HCT116 (cell line): ENCODE results near the gene TAGLN. TPM values are rescaled to one million over a fixed set of nuclear protein-coding genes. Genes with fewer than 3 reads are reported as not detected.

Experiments
- ATAC-seq: fragments of 200-7000 bp; cut with Tn5 transposase; 2 replicates; pipeline ENCODE4 v1.9.1; 2020; ENCODE audit warnings: mild to moderate bottlenecking, moderate library complexity
- BruUV-seq: library from RNA; stranded (reverse); fragments of 400-500 nt; replicated peaks from 2 replicates; lab custom pipeline; 2021; lab: Mats Ljungman, UMichigan
- CTCF ChIA-PET: fragments of 300-600 bp; sonication (Branson Sonifier 250); formaldehyde crosslinking; loops from one replicate; lab custom pipeline; 2021; ENCODE audit warnings: antibody characterized with exemption; lab: Charles Lee
- POLR2A ChIA-PET: fragments of 300-600, 350-600 bp; sonication (Branson Sonifier 250); formaldehyde crosslinking; loops from one replicate; lab custom pipeline; 2021; ENCODE audit warnings: antibody characterized with exemption; lab: Charles Lee
- RAD21 ChIA-PET, 2 experiments: fragments of 300-600 bp; sonication (Branson Sonifier 250); formaldehyde crosslinking; loops; one replicate each; lab custom pipeline; 2023; ENCODE audit warnings: low total read pairs in 2 of 2; ENCODE audit not compliant: uncharacterized antibody in 2 of 2, unreplicated experiment in 2 of 2, low non-redundant PET in 1 of 2; lab: Charles Lee
- DNase-seq: peaks from one replicate; pipeline ENCODE4 v3.0.0-alpha.2; 2010; ENCODE audit warnings: low read depth, low spot score
- H2AFZ ChIP-seq: fragments of 200-600 bp; shearing (Covaris generic), sonication (generic); 2 replicates; pipeline ENCODE4 v1.6.1; 2017; ENCODE audit warnings: low read depth, mixed run types, mixed read lengths, antibody characterized with exemption, low read length; ENCODE audit not compliant: poor library complexity, severe bottlenecking
- H3K27ac ChIP-seq: 2 replicates; pipeline ENCODE4 v1.5.1; 2012; ENCODE audit warnings: low read depth, low read length
- H3K27me3 ChIP-seq: fragments of 200-600 bp; sonication (generic); 2 replicates; pipeline ENCODE4 v1.6.1; 2016; ENCODE audit warnings: mixed run types, low read length, mixed read lengths; ENCODE audit not compliant: insufficient read depth
- H3K36me3 ChIP-seq, 2 experiments: fragments of 200-500 bp in 1 of 2; fragments of 200-600 bp in 1 of 2; sonication (Bioruptor generic) in 1 of 2; sonication (generic) in 1 of 2; 2 replicates each; pipeline versions ENCODE4 v1.5.1 to v1.6.1; 2014 to 2016; ENCODE audit warnings: low read length in 2 of 2, inconsistent platforms in 1 of 2, mixed read lengths in 1 of 2, mixed run types in 1 of 2; ENCODE audit not compliant: insufficient read depth in 2 of 2, control insufficient read depth in 1 of 2
- H3K4me1 ChIP-seq, 2 experiments: fragments of 200-600 bp in 1 of 2; sonication (generic) in 1 of 2; 2 replicates each; pipeline versions ENCODE4 v1.5.1 to v1.6.1; 2012 to 2017; ENCODE audit warnings: low read length in 2 of 2, inconsistent platforms in 1 of 2, mild to moderate bottlenecking in 1 of 2, mixed read lengths in 1 of 2, mixed run types in 1 of 2, moderate library complexity in 1 of 2; ENCODE audit not compliant: insufficient read depth in 2 of 2, control insufficient read depth in 1 of 2
- H3K4me2 ChIP-seq: fragments of 200-600 bp; sonication (generic); 2 replicates; pipeline ENCODE4 v1.6.1; 2017; ENCODE audit warnings: mixed run types, low read length, mixed read lengths
- H3K4me3 ChIP-seq, 2 experiments: fragments of 200-600 bp in 1 of 2; sonication (generic) in 1 of 2; replicated peaks in 1 of 2; 2 replicates each; pipeline ENCODE4 v1.5.1; 2011 to 2016; ENCODE audit warnings: low read length in 2 of 2, control low read depth in 1 of 2, low read depth in 1 of 2, mild to moderate bottlenecking in 1 of 2, mixed read lengths in 1 of 2, mixed run types in 1 of 2
- H3K79me2 ChIP-seq: fragments of 200-600 bp; sonication (generic); 2 replicates; pipeline ENCODE4 v1.6.1; 2017; ENCODE audit warnings: mild to moderate bottlenecking, mixed run types, low read length, moderate library complexity, mixed read lengths; ENCODE audit not compliant: insufficient read depth
- H3K9ac ChIP-seq: fragments of 200-600 bp; sonication (generic); 2 replicates; pipeline ENCODE4 v1.6.1; 2016; ENCODE audit warnings: low read length, mixed read lengths
- H3K9me2 ChIP-seq: fragments of 200-600 bp; sonication (generic), shearing (Covaris generic); 2 replicates; pipeline ENCODE4 v1.6.1; 2017; ENCODE audit warnings: mixed run types, mild to moderate bottlenecking, moderate library complexity; ENCODE audit not compliant: insufficient read depth
- H3K9me3 ChIP-seq, 2 experiments: fragments of 200-500 bp in 1 of 2; fragments of 200-600 bp in 1 of 2; sonication (Bioruptor generic) in 1 of 2; sonication (generic) in 1 of 2; 2 replicates each; pipeline ENCODE4 v1.6.1; 2014 to 2017; ENCODE audit warnings: low read length in 2 of 2, mixed read lengths in 2 of 2, inconsistent platforms in 1 of 2, low read depth in 1 of 2, mild to moderate bottlenecking in 1 of 2, mixed run types in 1 of 2, moderate library complexity in 1 of 2; ENCODE audit not compliant: control insufficient read depth in 1 of 2, insufficient read depth in 1 of 2
- H4K20me1 ChIP-seq: fragments of 200-600 bp; sonication (generic), shearing (Covaris generic); 2 replicates; pipeline ENCODE4 v1.6.1; 2017; ENCODE audit warnings: mixed run types, mild to moderate bottlenecking, moderate library complexity; ENCODE audit not compliant: insufficient read depth
- CBX3 ChIP-seq: IDR thresholded peaks from 2 replicates; pipeline ENCODE4 v1.6.1; 2012; ENCODE audit warnings: low read depth
- CEBPB ChIP-seq: IDR thresholded peaks from 2 replicates; pipeline ENCODE4 v1.6.1; 2012; ENCODE audit warnings: low read depth
- EGR1 ChIP-seq: IDR thresholded peaks from 2 replicates; pipeline ENCODE4 v1.6.1; 2012; ENCODE audit warnings: low read depth
- EZH2 ChIP-seq: fragments of 200-600 bp; sonication (generic); IDR thresholded peaks from 2 replicates; pipeline ENCODE4 v1.6.1; 2017; ENCODE audit warnings: antibody characterized with exemption, mixed run types
- EZH2phosphoT487 ChIP-seq: fragments of 200-600 bp; IDR thresholded peaks from 2 replicates; pipeline ENCODE4 v1.6.1; 2018; ENCODE audit warnings: antibody characterized with exemption, borderline replicate concordance
- FOSL1 ChIP-seq: IDR thresholded peaks from 2 replicates; pipeline ENCODE4 v1.6.1; 2012; ENCODE audit warnings: low read depth
- JUND ChIP-seq: IDR thresholded peaks from 2 replicates; pipeline ENCODE4 v1.6.1; 2012
- POLR2A ChIP-seq: IDR thresholded peaks from 2 replicates; pipeline ENCODE4 v1.7.0; 2011; ENCODE audit warnings: borderline replicate concordance; ENCODE audit not compliant: insufficient read depth, insufficient read length; ENCODE audit errors: extremely low read depth
- POLR2AphosphoS5 ChIP-seq: IDR thresholded peaks from 2 replicates; pipeline ENCODE4 v1.6.1; 2011; ENCODE audit warnings: mild to moderate bottlenecking, low read depth, low read length, moderate library complexity
- RAD21 ChIP-seq: IDR thresholded peaks from 2 replicates; pipeline ENCODE4 v1.6.1; 2012; ENCODE audit warnings: low read depth, mild to moderate bottlenecking
- SIN3A ChIP-seq: IDR thresholded peaks from 2 replicates; pipeline ENCODE4 v1.6.1; 2012; ENCODE audit warnings: low read depth
- TCF7L2 ChIP-seq: IDR thresholded peaks from 2 replicates; pipeline ENCODE4 v1.7.0; 2011; ENCODE audit warnings: borderline replicate concordance, inconsistent platforms; ENCODE audit not compliant: insufficient read depth, insufficient read length; ENCODE audit errors: extremely low read depth
- YY1 ChIP-seq: IDR thresholded peaks from 2 replicates; pipeline ENCODE4 v1.6.1; 2011; ENCODE audit warnings: low read length, low read depth, moderate library complexity, mild to moderate bottlenecking; ENCODE audit not compliant: insufficient replicate concordance; ENCODE audit errors: extremely low read depth
- ZFX ChIP-seq: fragments of 450-650 bp; IDR thresholded peaks from 2 replicates; pipeline ENCODE4 v1.6.1; 2017
- ZNF274 ChIP-seq: fragments of 200-500 bp; sonication (Bioruptor generic); IDR thresholded peaks from 2 replicates; pipeline ENCODE4 v1.6.1; 2014; ENCODE audit warnings: mild to moderate bottlenecking, low read depth, low read length, inconsistent platforms
- intact Hi-C: fragments of 100-400 bp; cut with micrococcal nuclease; formaldehyde crosslinking; loops from 2 replicates; pipeline ENCODE4 v1.10.0; 2022
- total RNA-seq: library from RNA; stranded (reverse); gene quantifications from one replicate; pipeline ENCODE4 v1.2.1, GENCODE V29; 2021; ENCODE audit not compliant: unreplicated experiment
- TF ChIP-seq, protein P1 (sequence below): IDR thresholded peaks from 2 replicates; pipeline ENCODE4 v1.6.1; 2011; ENCODE audit warnings: mild to moderate bottlenecking, low read length, moderate library complexity; ENCODE audit not compliant: insufficient replicate concordance; ENCODE audit errors: extremely low read depth
- TF ChIP-seq, protein P2 (sequence below): IDR thresholded peaks from 2 replicates; pipeline ENCODE4 v1.6.1; 2012
- TF ChIP-seq, protein P3 (sequence below), 3 experiments: fragments of 200-600 bp in 1 of 3; sonication (generic) in 1 of 3; IDR thresholded peaks in 2 of 3; conservative IDR thresholded peaks in 1 of 3; 2 replicates each; pipeline ENCODE4 v1.5.1; 2012 to 2017; ENCODE audit warnings: low read depth in 2 of 3, low read length in 2 of 3, antibody characterized with exemption in 1 of 3, borderline replicate concordance in 1 of 3, control low read depth in 1 of 3, mild to moderate bottlenecking in 1 of 3, mixed read lengths in 1 of 3, mixed run types in 1 of 3, moderate library complexity in 1 of 3; ENCODE audit not compliant: insufficient read depth in 1 of 3
- TF ChIP-seq, protein P4 (sequence below): IDR thresholded peaks from 2 replicates; pipeline ENCODE4 v1.6.1; 2012

TAGLN gene
- total RNA-seq, 1 experiment from 2014 or later: 10.0 TPM

DNA sequence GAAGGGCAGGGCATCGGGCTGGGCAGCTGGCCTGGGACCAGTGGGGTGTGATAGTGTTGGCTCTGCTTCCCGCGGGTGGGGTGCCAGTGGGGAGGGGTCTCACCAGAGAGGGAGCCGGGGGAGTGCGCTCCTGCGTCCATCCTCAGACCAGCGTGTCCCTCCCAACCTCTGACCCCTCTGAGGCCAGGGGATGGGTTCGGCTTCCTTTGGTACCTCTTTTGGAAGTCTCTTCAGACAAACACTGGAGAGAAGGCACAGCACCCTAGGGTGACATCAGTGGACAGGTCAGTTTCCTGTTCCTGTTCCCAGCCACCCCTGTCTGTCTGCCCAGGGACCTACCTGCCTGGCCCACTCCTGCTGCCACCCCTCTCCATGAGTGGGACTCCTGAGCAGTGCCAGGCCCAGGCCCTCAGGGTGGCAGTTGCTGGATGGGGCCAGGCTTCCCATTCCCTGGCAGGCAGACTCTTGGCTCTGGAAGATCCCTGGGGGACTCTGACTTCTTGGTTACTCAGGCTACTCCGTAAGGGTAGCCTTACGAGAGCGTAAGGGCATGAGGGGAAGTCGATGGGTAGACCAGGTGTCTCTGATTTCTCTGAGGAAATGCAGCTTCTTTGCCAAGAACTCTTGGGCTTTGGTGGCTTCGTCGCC lies 2.6 kb downstream of the TAGLN start:
- RAD21 ChIA-PET: no interaction called here
- Histone ChIP-seq H3K9me2 (no peaks in the 10 kb centered on the region), H3K36me3 (peaks cover 0 to 7% of the 10 kb centered on the region in 2 experiments; a peak in 1 of 4 replicates), H3K27ac (no peak overlapping the region), H3K9me3 (no peaks in the 10 kb centered on the region), H3K79me2 (no peaks in the 10 kb centered on the region), H4K20me1 (no peaks in the 10 kb centered on the region), H3K4me2 (no peak overlapping the region), H3K9ac (no peak overlapping the region), H3K27me3 (no peaks in the 10 kb centered on the region), H3K4me1 (peaks cover 13 to 28% of the 10 kb centered on the region in 2 experiments), H3K4me3 (no peak overlapping the region), H2AFZ (no peak overlapping the region)
- POLR2A ChIA-PET: no interaction called here
- TF ChIP-seq, protein P1, sequence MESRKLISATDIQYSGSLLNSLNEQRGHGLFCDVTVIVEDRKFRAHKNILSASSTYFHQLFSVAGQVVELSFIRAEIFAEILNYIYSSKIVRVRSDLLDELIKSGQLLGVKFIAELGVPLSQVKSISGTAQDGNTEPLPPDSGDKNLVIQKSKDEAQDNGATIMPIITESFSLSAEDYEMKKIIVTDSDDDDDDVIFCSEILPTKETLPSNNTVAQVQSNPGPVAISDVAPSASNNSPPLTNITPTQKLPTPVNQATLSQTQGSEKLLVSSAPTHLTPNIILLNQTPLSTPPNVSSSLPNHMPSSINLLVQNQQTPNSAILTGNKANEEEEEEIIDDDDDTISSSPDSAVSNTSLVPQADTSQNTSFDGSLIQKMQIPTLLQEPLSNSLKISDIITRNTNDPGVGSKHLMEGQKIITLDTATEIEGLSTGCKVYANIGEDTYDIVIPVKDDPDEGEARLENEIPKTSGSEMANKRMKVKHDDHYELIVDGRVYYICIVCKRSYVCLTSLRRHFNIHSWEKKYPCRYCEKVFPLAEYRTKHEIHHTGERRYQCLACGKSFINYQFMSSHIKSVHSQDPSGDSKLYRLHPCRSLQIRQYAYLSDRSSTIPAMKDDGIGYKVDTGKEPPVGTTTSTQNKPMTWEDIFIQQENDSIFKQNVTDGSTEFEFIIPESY: no peak
- TF ChIP-seq ZFX (no peak), POLR2AphosphoS5 (no peak), YY1 (no peak), POLR2A (no peak), EGR1 (no peak), ZNF274 (no peak), EZH2phosphoT487 (no peak), RAD21 (no peak), JUND (no peak), FOSL1 (no peak), SIN3A (no peak), TCF7L2 (no peak), CEBPB (no peak), CBX3 (no peak), EZH2 (no peak)
- TF ChIP-seq, protein P2, sequence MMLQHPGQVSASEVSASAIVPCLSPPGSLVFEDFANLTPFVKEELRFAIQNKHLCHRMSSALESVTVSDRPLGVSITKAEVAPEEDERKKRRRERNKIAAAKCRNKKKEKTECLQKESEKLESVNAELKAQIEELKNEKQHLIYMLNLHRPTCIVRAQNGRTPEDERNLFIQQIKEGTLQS: no peak
- TF ChIP-seq, protein P3, sequence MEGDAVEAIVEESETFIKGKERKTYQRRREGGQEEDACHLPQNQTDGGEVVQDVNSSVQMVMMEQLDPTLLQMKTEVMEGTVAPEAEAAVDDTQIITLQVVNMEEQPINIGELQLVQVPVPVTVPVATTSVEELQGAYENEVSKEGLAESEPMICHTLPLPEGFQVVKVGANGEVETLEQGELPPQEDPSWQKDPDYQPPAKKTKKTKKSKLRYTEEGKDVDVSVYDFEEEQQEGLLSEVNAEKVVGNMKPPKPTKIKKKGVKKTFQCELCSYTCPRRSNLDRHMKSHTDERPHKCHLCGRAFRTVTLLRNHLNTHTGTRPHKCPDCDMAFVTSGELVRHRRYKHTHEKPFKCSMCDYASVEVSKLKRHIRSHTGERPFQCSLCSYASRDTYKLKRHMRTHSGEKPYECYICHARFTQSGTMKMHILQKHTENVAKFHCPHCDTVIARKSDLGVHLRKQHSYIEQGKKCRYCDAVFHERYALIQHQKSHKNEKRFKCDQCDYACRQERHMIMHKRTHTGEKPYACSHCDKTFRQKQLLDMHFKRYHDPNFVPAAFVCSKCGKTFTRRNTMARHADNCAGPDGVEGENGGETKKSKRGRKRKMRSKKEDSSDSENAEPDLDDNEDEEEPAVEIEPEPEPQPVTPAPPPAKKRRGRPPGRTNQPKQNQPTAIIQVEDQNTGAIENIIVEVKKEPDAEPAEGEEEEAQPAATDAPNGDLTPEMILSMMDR (IDR thresholded peaks at IDR 0.05 in 2 of 3, conservative IDR thresholded peaks at IDR 0.05 in 1 of 3; ENCODE audit: borderline replicate concordance in 1 of 3, insufficient read depth in 1 of 3, low read depth in 2 of 3, low read length in 2 of 3): no peak
- TF ChIP-seq, protein P4, sequence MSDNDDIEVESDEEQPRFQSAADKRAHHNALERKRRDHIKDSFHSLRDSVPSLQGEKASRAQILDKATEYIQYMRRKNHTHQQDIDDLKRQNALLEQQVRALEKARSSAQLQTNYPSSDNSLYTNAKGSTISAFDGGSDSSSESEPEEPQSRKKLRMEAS: no peak
- intact Hi-C loops: no loop called here
- no peak for DNase-seq
- CTCF ChIA-PET: interaction anchor here (1.3 kb wide), 1 partner anchor 20 kb away, joined by 3 read pairs; no protein-coding TSS in a partner anchor
- no TSS peak for BruUV-seq
- ATAC-seq: no peak
